Endothelial cell of umbilical vein (primary cell): Measurements from ENCODE around the gene HCK. TPM values are rescaled to one million over a fixed set of nuclear protein-coding genes. Genes with fewer than 3 reads are reported as not detected.

Experiments
- BruUV-seq: library from RNA; stranded (reverse); fragments of 400-500 nt; replicated peaks from 2 replicates; lab custom pipeline; 2021; lab: Mats Ljungman, UMichigan
- CTCF ChIA-PET: fragments of 300-600, 350-600 bp; sonication (Branson Sonifier 250); formaldehyde crosslinking; loops from one replicate; lab custom pipeline; 2021; ENCODE audit warnings: antibody characterized with exemption, inconsistent platforms; lab: Charles Lee
- POLR2A ChIA-PET: fragments of 300-600, 350-600 bp; sonication (Branson Sonifier 250); formaldehyde crosslinking; loops from one replicate; lab custom pipeline; 2021; ENCODE audit warnings: antibody characterized with exemption, inconsistent platforms; lab: Charles Lee
- DNase-seq: peaks from one replicate; pipeline ENCODE4 v3.0.0-alpha.2; 2011; ENCODE audit warnings: low read depth, low spot score
- FAIRE-seq: peaks from 2 replicates; lab custom pipeline; 2011; peaks lifted over from hg19 to GRCh38; lab: Jason Lieb, UNC
- H2AFZ ChIP-seq: 2 replicates; pipeline ENCODE4 v1.6.0; 2012; ENCODE audit warnings: low read depth, low read length, control low read depth, inconsistent platforms
- H3K27ac ChIP-seq: 2 replicates; pipeline ENCODE4 v1.5.1; 2011; ENCODE audit warnings: low read depth, mild to moderate bottlenecking, control low read depth, low read length, moderate library complexity; ENCODE audit not compliant: insufficient read depth
- H3K27me3 ChIP-seq, 2 experiments: 2 replicates each; pipeline versions ENCODE4 v1.6.0 to v1.6.1; 2011; ENCODE audit warnings: low read length in 2 of 2, mixed read lengths in 1 of 2; ENCODE audit not compliant: control insufficient read depth in 2 of 2, insufficient read depth in 2 of 2
- H3K36me3 ChIP-seq, 2 experiments: 2 replicates in 1 of 2; 3 replicates in 1 of 2; pipeline ENCODE4 v1.5.1; 2011; ENCODE audit warnings: low read length in 2 of 2, mild to moderate bottlenecking in 1 of 2, moderate library complexity in 1 of 2; ENCODE audit not compliant: control insufficient read depth in 2 of 2, insufficient read depth in 2 of 2; ENCODE audit errors: extremely low read depth in 1 of 2
- H3K4me1 ChIP-seq: 3 replicates; pipeline ENCODE4 v1.5.1; 2011; ENCODE audit warnings: mild to moderate bottlenecking, low read length; ENCODE audit not compliant: control insufficient read depth, insufficient read depth; ENCODE audit errors: extremely low read depth
- H3K4me2 ChIP-seq: 2 replicates; pipeline ENCODE4 v1.6.1; 2011; ENCODE audit warnings: low read length, control low read depth, mixed read lengths; ENCODE audit not compliant: insufficient read depth
- H3K4me3 ChIP-seq, 3 experiments: fragments of 200-600 bp in 1 of 3; sonication (generic), shearing (Covaris generic) in 1 of 3; replicated peaks in 1 of 3; 2 replicates each; pipeline ENCODE4 v1.5.1; 2011 to 2016; ENCODE audit warnings: control low read depth in 3 of 3, low read length in 3 of 3, mild to moderate bottlenecking in 2 of 3, inconsistent platforms in 1 of 3, low read depth in 1 of 3, moderate library complexity in 1 of 3; ENCODE audit not compliant: insufficient read depth in 1 of 3
- H3K79me2 ChIP-seq: 2 replicates; pipeline ENCODE4 v1.6.0; 2012; ENCODE audit warnings: low read length, inconsistent platforms; ENCODE audit not compliant: control insufficient read depth, insufficient read depth
- H3K9ac ChIP-seq: replicated peaks from 2 replicates; pipeline ENCODE3; 2011; ENCODE audit warnings: low read length, control low read depth; ENCODE audit not compliant: insufficient read depth; ENCODE audit errors: extremely low read depth
- H3K9me1 ChIP-seq: replicated peaks from 3 replicates; pipeline ENCODE4 v1.6.0; 2011; ENCODE audit warnings: mild to moderate bottlenecking, low read length; ENCODE audit not compliant: control insufficient read depth, insufficient read depth; ENCODE audit errors: extremely low read depth
- H3K9me3 ChIP-seq: replicated peaks from 2 replicates; pipeline ENCODE4 v1.5.1; 2012; ENCODE audit warnings: low read length, inconsistent platforms; ENCODE audit not compliant: control insufficient read depth, insufficient read depth
- H4K20me1 ChIP-seq: replicated peaks from 2 replicates; pipeline ENCODE3; 2011; ENCODE audit warnings: mild to moderate bottlenecking, low read length; ENCODE audit not compliant: control insufficient read depth, insufficient read depth; ENCODE audit errors: extremely low read depth
- CTCF ChIP-seq, 2 donors: IDR thresholded peaks; 1 replicate in 1 of 2; 2 replicates in 1 of 2; pipeline ENCODE4 v1.5.1; 2011; ENCODE audit warnings: low read length in 2 of 2, mild to moderate bottlenecking in 2 of 2, moderate library complexity in 2 of 2, control low read depth in 1 of 2, inconsistent platforms in 1 of 2, low read depth in 1 of 2; ENCODE audit not compliant: insufficient read depth in 1 of 2; ENCODE audit errors: extremely low read depth in 1 of 2
- EZH2 ChIP-seq: IDR thresholded peaks from 2 replicates; pipeline ENCODE4 v1.6.1; 2012; ENCODE audit warnings: borderline replicate concordance, low read depth, mild to moderate bottlenecking, moderate library complexity, low read length, inconsistent platforms; ENCODE audit not compliant: severe bottlenecking
- FOS ChIP-seq: IDR thresholded peaks from 2 replicates; pipeline ENCODE4 v1.6.1; 2011; ENCODE audit warnings: mild to moderate bottlenecking, low read length, moderate library complexity, borderline replicate concordance; ENCODE audit not compliant: insufficient read depth
- GATA2 ChIP-seq: IDR thresholded peaks from 2 replicates; pipeline ENCODE4 v1.7.0; 2011; ENCODE audit warnings: low read depth, mild to moderate bottlenecking, moderate library complexity, mixed read lengths, low read length; ENCODE audit not compliant: insufficient read length, insufficient read depth
- JUN ChIP-seq: IDR thresholded peaks from 2 replicates; pipeline ENCODE4 v1.6.1; 2011; ENCODE audit warnings: borderline replicate concordance, low read depth; ENCODE audit not compliant: insufficient read length, insufficient read depth
- MAX ChIP-seq: IDR thresholded peaks from 2 replicates; pipeline ENCODE4 v1.6.1; 2011; ENCODE audit not compliant: insufficient read depth, insufficient read length
- MYC ChIP-seq: IDR thresholded peaks from one replicate; pipeline ENCODE4 v1.6.1; 2011; ENCODE audit warnings: mild to moderate bottlenecking, low read depth, low read length
- POLR2A ChIP-seq: IDR thresholded peaks from 2 replicates; pipeline ENCODE4 v1.6.1; 2012; ENCODE audit warnings: low read depth, mild to moderate bottlenecking, control low read depth, low read length
- POLR2AphosphoS5 ChIP-seq: IDR thresholded peaks from 2 replicates; pipeline ENCODE4 v1.6.1; 2012; ENCODE audit warnings: low read depth, mild to moderate bottlenecking, control low read depth, low read length, moderate library complexity; ENCODE audit not compliant: insufficient read depth
- dilution Hi-C: fragments of 300-500 bp; cut with MboI; formaldehyde crosslinking; loops from one replicate; pipeline ENCODE4 v1.15.0; 2019; ENCODE audit warnings: low sequenced_read_pairs; ENCODE audit not compliant: extremely low pct_ligation_motif_present
- intact Hi-C: fragments of 100-400 bp; cut with micrococcal nuclease; formaldehyde crosslinking; loops from one replicate; pipeline ENCODE4 v1.10.0; 2022
- polyA plus RNA-seq, 4 experiments: library from polyadenylated mRNA; depleted of rRNA in 3 of 4; stranded (reverse) in 3 of 4; unstranded in 1 of 4; fragments of >200 nt; gene quantifications; 2 replicates each; pipeline versions ENCODE4 v1.2.1 to v1.2.3, GENCODE V29; 2011 to 2012; ENCODE audit warnings: missing spikeins in 1 of 4
- total RNA-seq: library from RNA; stranded (reverse); gene quantifications from 2 replicates; pipeline ENCODE4 v1.2.3, GENCODE V29; 2021

HCK gene
- total and polyA plus RNA-seq, 2 donors (not counting 3 experiments of a cell fraction or from before 2014, with no cell fraction given) = not detected

- Histone ChIP-seq H3K9ac (no peak overlapping the region), H3K4me3 (no peak overlapping the region), H3K27ac (no peak overlapping the region), H3K9me3 (no peaks in the 10 kb centered on the region), H3K4me1 (no peaks in the 10 kb centered on the region), H4K20me1 (no peaks in the 10 kb centered on the region), H3K27me3 (no peaks in the 10 kb centered on the region), H3K9me1 (no peaks in the 10 kb centered on the region), H3K4me2 (no peak overlapping the region), H2AFZ (no peak overlapping the region), H3K36me3 (peaks cover 0 to 2% of the 10 kb centered on the region in 2 experiments), H3K79me2 (peaks cover 43% of the 10 kb centered on the region)
- FAIRE-seq = no peak
- ChIA-PET CTCF (no interaction called here), POLR2A (no interaction called here)
- intact Hi-C loops = no loop called here
- dilution Hi-C loops = no loop called here
- no peak for TF ChIP-seq EZH2
- no peak for TF ChIP-seq POLR2A
- no peak for TF ChIP-seq POLR2AphosphoS5
- TF ChIP-seq CTCF (IDR thresholded peaks at IDR 0.05; ENCODE audit: extremely low read depth in 1 of 2, insufficient read depth in 1 of 2, low read depth in 1 of 2, low read length in 2 of 2) = no peak
- no peak for TF ChIP-seq FOS
- TF ChIP-seq JUN = no peak
- no peak for TF ChIP-seq MYC
- TF ChIP-seq MAX = no peak
- TF ChIP-seq GATA2 = no peak
- BruUV-seq = no TSS peak
- DNase-seq = no peak
These were observed 75.3 kb downstream of the HCK start for GRCh38 chr20:32127347-32127746.
